Stimulated activated CD4-positive, alpha-beta T cell treated with anti-CD3 and anti-CD28 coated beads, Interleukin-1b, Interleukin-23, amount 100 ng/mL, for 48 hours (primary cell): ENCODE measurements around the gene CCDC158.
"Not testable (repeated sequence)": the region's sequence is repeated elsewhere in the genome, so short reads cannot be mapped to it uniquely, and the experiment has no call there.

Experiments used
- DNase-seq: peaks from one replicate; pipeline ENCODE4 v3.0.0-alpha.2; 2020

Gene CCDC158

GRCh38 chr4:76363556-76364290, 57.2 kb downstream of the CCDC158 start:
- DNase-seq, result peak; percentile 2

- no peak for DNase-seq
Measured at GRCh38 chr4:76361689-76362412, 59.1 kb downstream of the CCDC158 start.

- not testable (repeated sequence) for DNase-seq
Measured at GRCh38 chr4:76359881-76360466, 61.0 kb downstream of the CCDC158 start.

- no peak for DNase-seq
Measured at GRCh38 chr4:76357981-76358380, 63.0 kb downstream of the CCDC158 start.

- peak; percentile 6 for DNase-seq
Measured at GRCh38 chr4:76354517-76355473, 66.1 kb downstream of the CCDC158 start.

- DNase-seq, result no peak
Measured at GRCh38 chr4:76342803-76343202, 78.1 kb downstream of the CCDC158 start.

- DNase-seq, result no peak
Measured at GRCh38 chr4:76342191-76342590, 78.8 kb downstream of the CCDC158 start.

GRCh38 chr4:76341063-76341462, 79.9 kb downstream of the CCDC158 start:
- DNase-seq, result no peak

- no peak for DNase-seq
Measured at GRCh38 chr4:76339364-76339763, 81.6 kb downstream of the CCDC158 start.

GRCh38 chr4:76334885-76335284, 86.1 kb downstream of the CCDC158 start:
- no peak for DNase-seq

- no peak for DNase-seq
Measured at GRCh38 chr4:76326515-76326914, 94.4 kb downstream of the CCDC158 start.

- no peak for DNase-seq
Measured at GRCh38 chr4:76325072-76325471, 95.9 kb downstream of the CCDC158 start.

GRCh38 chr4:76322236-76322635, 98.7 kb downstream of the CCDC158 start:
- no peak for DNase-seq

- no peak for DNase-seq
Measured at GRCh38 chr4:76316131-76316530, 104.8 kb downstream of the CCDC158 start.

GRCh38 chr4:76315267-76315918, 105.5 kb downstream of the CCDC158 start:
- DNase-seq, result no peak

GRCh38 chr4:76313547-76313946, 107.4 kb downstream of the CCDC158 start:
- DNase-seq, result no peak

- DNase-seq, result no peak
Measured at GRCh38 chr4:76312457-76312856, 108.5 kb downstream of the CCDC158 start.

- DNase-seq, result no peak
Measured at GRCh38 chr4:76311896-76312331, 109.0 kb downstream of the CCDC158 start.

- DNase-seq, result no peak
Measured at GRCh38 chr4:76310683-76311082, 110.3 kb downstream of the CCDC158 start.

- DNase-seq, result no peak
Measured at GRCh38 chr4:76309939-76310550, 110.9 kb downstream of the CCDC158 start.

GRCh38 chr4:76308548-76308947, 112.4 kb downstream of the CCDC158 start:
- no peak for DNase-seq

GRCh38 chr4:76307660-76308014, 113.3 kb downstream of the CCDC158 start:
- no peak for DNase-seq
